GM19328 (cell line): ENCODE measurements around the gene SF3B3.

Experiments used
- ATAC-seq: cut with Tn5 transposase; IDR thresholded peaks from one replicate; pipeline ENCODE4 v1.9.1; 2021; ENCODE audit warnings: mild to moderate bottlenecking, moderate library complexity; ENCODE audit not compliant: unreplicated experiment

The SF3B3 gene

GRCh38 chr16:70523743-70524398, at the start of gene SF3B3:
Gene SF3B3, plus strand, starts transcription at chr16:70523816. Its CDS starts 2,841 bp downstream, at chr16:70526657.
- no peak for ATAC-seq

- ATAC-seq: no peak
These were observed 49.1 kb upstream of the SF3B3 start for GRCh38 chr16:70474320-70475053.

DNA sequence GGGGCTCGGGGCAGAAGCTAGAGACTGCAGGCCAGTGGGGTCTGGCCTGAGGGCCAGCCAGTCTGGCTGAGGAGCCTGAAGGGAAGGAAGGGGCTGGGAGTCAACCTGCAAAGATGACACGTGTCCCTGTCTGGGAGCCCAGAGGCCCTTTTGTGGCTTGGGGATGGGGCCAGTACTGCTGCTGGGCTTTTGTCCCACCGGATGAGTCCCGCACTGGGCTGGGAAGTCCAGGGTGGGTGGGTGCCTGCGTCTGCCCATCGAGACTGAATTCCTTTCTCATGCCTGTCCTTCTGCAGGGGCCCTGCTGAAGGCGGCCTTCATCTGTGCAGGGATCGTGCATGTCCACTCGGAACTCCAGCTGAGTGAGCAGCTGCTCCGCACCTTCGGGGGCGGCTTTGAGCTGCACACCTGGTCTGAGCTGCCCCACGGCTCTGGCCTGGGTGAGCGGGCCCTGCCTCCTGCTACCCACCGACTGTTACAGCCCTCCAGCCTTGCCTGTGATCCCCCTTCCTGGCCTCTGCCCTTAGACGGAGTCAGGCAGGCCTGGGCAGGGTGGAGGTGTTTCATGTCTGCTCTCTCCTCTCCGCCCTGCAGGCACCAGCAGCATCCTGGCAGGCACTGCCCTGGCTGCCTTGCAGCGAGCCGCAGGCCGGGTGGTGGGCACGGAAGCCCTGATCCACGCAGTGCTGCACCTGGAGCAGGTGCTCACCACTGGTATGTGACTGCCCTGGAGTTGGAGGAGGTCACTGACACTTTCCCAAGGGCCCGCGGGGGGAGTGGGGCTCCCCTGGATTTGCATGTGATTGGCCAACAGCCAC, 48.4 kb upstream of the SF3B3 start:
- no peak for ATAC-seq

GRCh38 chr16:70476272-70477020, 47.2 kb upstream of the SF3B3 start:
- peak; percentile 66 for ATAC-seq

DNA sequence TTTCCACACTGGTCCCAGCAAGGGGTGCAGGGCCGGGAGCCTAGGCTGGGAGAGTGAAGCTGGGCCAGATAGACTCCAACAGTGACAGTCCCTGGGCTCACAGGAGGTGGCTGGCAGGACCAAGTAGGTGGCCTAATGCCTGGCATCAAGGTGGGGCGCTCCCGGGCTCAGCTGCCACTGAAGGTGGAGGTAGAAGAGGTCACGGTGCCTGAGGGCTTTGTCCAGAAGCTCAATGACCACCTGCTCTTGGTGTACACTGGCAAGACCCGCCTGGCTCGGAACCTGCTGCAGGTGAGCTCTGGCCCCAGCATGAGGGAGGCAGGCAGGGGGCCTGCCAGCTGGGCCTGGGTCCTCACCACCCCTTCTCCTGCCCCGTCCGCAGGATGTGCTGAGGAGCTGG, 45.4 kb upstream of the SF3B3 start:
- ATAC-seq: no peak

DNA sequence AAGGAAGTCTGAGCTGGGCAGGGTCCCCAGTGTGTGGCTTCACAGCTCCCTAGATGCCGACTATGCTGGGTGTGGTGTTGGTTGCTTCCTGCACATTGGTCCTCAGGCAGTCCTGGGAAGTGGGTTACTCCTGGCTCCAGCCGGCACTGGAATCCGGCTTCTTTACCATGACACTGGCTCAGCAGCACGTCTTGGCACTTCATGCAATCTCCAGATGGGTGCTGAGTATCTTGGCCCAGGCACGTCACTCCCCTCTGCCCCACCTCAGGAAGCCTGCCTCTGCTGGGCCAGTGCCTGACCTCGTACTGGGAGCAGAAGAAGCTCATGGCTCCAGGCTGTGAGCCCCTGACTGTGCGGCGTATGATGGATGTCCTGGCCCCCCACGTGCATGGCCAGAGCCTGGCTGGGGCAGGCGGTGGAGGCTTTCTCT, 44.7 kb upstream of the SF3B3 start:
- ATAC-seq: no peak

- no peak for ATAC-seq
These were observed 43.2 kb upstream of the SF3B3 start for GRCh38 chr16:70480127-70481105.

- no peak for ATAC-seq
These were observed 41.6 kb upstream of the SF3B3 start for GRCh38 chr16:70481929-70482536.

GRCh38 chr16:70482624-70483023, 41.0 kb upstream of the SF3B3 start:
- no peak for ATAC-seq

DNA sequence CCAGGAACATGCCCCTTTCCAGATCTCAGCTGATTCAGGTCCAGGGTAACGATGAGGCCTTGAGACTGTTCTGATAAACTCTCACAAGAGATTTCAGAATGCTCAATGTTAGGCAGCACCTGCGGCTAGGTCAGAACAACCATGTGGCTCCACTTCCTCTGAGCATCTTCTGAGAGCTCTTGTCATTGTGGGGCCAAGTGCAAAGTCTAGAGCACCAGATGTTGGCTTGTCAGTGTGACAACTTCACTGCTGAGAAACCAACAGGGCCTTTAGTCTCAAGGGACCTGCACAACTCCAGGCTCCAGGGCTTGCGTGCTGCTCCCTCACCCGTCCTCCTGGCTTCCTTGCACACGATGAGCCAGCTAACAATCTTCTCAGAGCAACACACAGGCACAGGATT, 40.2 kb upstream of the SF3B3 start:
- ATAC-seq: no peak

DNA sequence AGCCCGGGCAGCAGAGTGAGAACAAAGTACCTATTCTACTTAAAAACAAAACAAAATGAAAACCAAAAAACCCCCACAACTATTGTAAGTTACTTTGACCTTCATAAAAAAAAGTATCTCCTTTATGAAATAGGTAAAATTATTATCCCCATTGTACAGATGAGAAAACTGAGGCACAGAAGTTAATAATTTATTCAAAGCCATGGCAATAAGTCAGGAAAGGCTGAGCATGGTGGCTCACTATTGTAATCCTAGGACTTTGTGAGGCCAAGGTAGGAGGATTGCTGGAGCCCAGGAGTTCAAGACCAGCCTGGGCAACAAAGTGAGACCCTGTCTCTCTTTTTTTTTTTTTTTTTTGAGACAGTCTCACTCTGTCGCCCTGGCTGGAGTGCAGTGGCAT, 38.7 kb upstream of the SF3B3 start:
- ATAC-seq: no peak

DNA sequence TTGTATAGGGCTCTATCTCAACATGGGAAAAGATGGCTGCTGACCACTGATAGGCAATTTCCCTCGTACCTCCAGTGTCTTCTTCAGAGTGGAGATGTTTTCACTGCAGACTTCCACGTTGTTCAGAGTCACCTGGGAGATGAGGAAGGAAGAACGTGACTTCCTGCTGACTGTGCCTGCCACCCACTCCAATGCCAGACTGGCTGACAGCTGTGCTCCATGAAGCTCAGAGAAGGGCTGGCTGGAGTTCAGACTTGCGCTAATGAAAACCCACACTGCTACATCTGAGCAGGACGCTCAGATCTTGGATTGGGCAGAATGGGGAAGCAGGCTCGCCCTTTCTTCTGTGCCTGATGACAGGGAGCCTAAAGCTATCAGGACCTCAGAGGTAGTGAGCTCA, 33.4 kb upstream of the SF3B3 start:
- ATAC-seq: no peak

- no peak for ATAC-seq
These were observed 29.8 kb upstream of the SF3B3 start for GRCh38 chr16:70493802-70494201.

DNA sequence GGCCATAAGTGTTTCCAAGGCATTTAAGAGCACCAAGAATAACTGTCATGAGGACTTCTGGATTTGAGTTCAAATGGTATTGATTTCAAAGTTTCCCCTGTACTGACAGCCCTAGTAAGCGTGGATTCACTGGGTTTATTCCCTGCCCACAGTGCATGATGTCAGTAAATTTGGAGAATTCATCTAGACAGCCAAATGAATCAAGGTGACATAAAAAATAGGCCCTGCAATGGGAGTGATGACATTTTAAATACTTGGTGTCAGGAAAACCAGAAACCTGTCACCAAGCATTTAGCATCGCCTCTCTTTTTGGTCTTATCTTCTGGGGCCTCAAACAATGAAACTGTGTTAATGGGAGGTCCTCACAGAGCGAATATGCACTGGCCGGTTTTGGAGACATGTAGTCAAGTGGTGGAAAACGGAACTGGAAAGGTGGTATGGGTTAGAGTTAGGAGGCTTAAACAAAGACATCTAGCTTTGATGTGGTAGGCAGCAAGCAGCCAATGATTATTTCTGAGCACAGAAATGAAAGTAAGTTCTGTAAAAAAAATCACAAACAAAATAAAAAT, 29.3 kb upstream of the SF3B3 start:
- no peak for ATAC-seq

- ATAC-seq: no peak
These were observed 28.8 kb upstream of the SF3B3 start for GRCh38 chr16:70494777-70495176.

DNA sequence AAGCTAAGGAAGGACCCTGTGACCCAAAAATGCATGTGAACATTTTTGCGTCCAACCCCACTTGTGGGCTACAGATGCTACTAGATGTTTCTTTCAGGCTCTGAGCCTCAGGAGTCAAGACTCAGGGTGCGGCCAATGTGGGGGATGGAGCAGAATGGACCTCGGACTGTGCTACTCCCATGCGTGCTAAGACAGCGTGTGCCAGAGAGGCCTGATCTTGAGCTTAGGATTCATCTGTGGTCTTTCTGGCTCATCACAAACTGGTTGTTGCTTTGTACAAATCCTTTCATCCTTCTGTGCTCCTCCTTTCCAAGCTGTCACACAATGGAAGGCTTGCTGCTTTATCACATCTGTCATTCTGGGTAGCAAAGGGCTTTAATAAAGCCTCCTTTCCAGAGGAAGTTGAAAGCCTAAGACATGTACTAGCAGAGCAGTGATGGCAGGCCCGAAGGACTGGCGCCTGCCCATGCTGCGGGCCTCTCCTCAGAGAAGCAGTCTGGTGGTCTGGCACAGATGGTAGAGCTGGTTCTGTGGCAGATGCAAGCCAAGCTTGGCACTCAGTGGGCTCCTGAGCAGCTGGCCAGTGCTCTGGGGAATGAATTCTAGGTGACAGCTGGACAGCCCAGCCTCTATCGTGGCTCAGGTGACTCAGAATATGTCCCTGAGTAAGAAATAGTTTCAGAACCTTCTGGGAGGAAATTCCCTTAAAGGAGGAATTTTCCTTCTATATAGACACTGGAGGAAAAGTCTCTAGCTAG, 28.0 kb upstream of the SF3B3 start:
- no peak for ATAC-seq

- ATAC-seq: no peak
These were observed 27.1 kb upstream of the SF3B3 start for GRCh38 chr16:70496513-70496912.

GRCh38 chr16:70508752-70509151, 14.9 kb upstream of the SF3B3 start:
- ATAC-seq: no peak
